Loucy (cell line): Measurements from ENCODE around the gene SFMBT2.

ENCODE experiments used
- H2AFZ ChIP-seq: fragments of 200-600 bp; sonication (generic); 2 replicates; pipeline ENCODE4 v1.6.0; 2016; ENCODE audit warnings: antibody characterized with exemption, mild to moderate bottlenecking, low read length, moderate library complexity
- H3F3A ChIP-seq: fragments of 200-600 bp; 2 replicates; pipeline ENCODE4 v1.6.0; 2016; ENCODE audit warnings: antibody characterized with exemption, low read depth, mild to moderate bottlenecking
- H3K27me3 ChIP-seq: fragments of 200-600 bp; sonication (generic); 2 replicates; pipeline ENCODE4 v1.6.1; 2014; ENCODE audit warnings: low read length, mild to moderate bottlenecking; ENCODE audit not compliant: insufficient read depth, poor library complexity, severe bottlenecking
- H3K36me3 ChIP-seq: fragments of 200-600 bp; sonication (generic); 2 replicates; pipeline ENCODE4 v1.6.1; 2016; ENCODE audit warnings: low read length; ENCODE audit not compliant: insufficient read depth
- H3K4me1 ChIP-seq: fragments of 200-600 bp; sonication (generic); 2 replicates; pipeline ENCODE4 v1.5.1; 2014; ENCODE audit warnings: low read length, mild to moderate bottlenecking; ENCODE audit not compliant: insufficient read depth, poor library complexity, severe bottlenecking
- H3K4me2 ChIP-seq: fragments of 200-600 bp; sonication (generic); 2 replicates; pipeline ENCODE4 v1.6.0; 2014; ENCODE audit warnings: antibody characterized with exemption, low read length, low read depth, mild to moderate bottlenecking; ENCODE audit not compliant: poor library complexity, severe bottlenecking
- H3K4me3 ChIP-seq: fragments of 200-600 bp; sonication (generic); 2 replicates; pipeline ENCODE4 v1.5.1; 2014; ENCODE audit warnings: low read length, mild to moderate bottlenecking, mixed read lengths; ENCODE audit not compliant: poor library complexity, severe bottlenecking
- H3K79me2 ChIP-seq: fragments of 200-600 bp; sonication (generic); 2 replicates; pipeline ENCODE4 v1.6.1; 2014; ENCODE audit warnings: low read length; ENCODE audit not compliant: insufficient read depth
- H3K9ac ChIP-seq: fragments of 200-600 bp; sonication (generic); 2 replicates; pipeline ENCODE4 v1.6.0; 2014; ENCODE audit warnings: mild to moderate bottlenecking, low read depth, low read length, moderate library complexity; ENCODE audit not compliant: poor library complexity, severe bottlenecking
- H3K9me2 ChIP-seq: fragments of 200-600 bp; sonication (generic); replicated peaks from 2 replicates; pipeline ENCODE4 v1.6.1; 2016; ENCODE audit warnings: low read depth, low read length, mixed read lengths
- H3K9me3 ChIP-seq: fragments of 200-600 bp; sonication (generic); 2 replicates; pipeline ENCODE4 v1.6.1; 2014; ENCODE audit warnings: mild to moderate bottlenecking, antibody characterized with exemption, low read length, low read depth; ENCODE audit not compliant: insufficient read depth
- H4K20me1 ChIP-seq: fragments of 200-600 bp; sonication (generic); 2 replicates; pipeline ENCODE4 v1.6.0; 2014; ENCODE audit warnings: antibody characterized with exemption, low read length, mild to moderate bottlenecking; ENCODE audit not compliant: insufficient read depth, poor library complexity, severe bottlenecking
- EZH2phosphoT487 ChIP-seq: fragments of 200-600 bp; IDR thresholded peaks from 2 replicates; pipeline ENCODE4 v1.6.1; 2018; ENCODE audit warnings: antibody characterized with exemption, mild to moderate bottlenecking, moderate library complexity, borderline replicate concordance
- TF ChIP-seq, protein P1 (sequence below): fragments of 200-600 bp; sonication (generic); conservative IDR thresholded peaks from 2 replicates; pipeline ENCODE4 v1.5.1; 2014; ENCODE audit warnings: mild to moderate bottlenecking, antibody characterized with exemption, low read length

Gene SFMBT2

DNA sequence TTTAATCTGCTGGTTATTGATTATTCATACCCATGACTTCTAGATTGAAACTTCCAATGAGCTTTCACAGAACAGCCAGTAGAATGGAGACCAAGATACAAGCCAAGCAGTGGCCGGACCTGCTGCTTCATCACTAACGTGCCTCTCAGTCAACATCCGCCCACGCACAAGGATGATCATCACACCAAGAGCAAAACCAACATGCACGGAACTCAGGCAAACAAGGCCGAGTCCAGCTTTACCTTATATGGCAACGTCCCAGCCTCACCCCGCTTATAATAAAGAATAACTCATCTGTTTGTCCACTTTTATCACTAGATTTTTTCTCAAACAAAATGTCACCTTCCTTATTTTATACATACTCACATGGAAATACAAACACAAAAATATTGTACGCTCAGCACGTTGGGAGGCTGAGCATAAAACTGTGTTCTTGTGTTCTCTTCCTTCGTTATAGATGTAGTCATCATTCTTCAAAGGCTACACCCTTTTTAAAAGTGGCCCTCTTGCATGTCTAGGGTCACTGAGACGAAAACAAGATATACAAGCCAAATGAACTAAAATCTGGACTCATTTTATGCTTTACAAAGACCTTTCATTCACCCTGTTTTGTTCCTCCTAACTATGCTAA is 122.7 kb downstream of the SFMBT2 start:
- H3K4me2 ChIP-seq: no peak overlapping the region
- peaks cover 14% of the 10 kb centered on the region for H4K20me1 ChIP-seq
- peaks cover 62% of the 10 kb centered on the region for H3K79me2 ChIP-seq

DNA sequence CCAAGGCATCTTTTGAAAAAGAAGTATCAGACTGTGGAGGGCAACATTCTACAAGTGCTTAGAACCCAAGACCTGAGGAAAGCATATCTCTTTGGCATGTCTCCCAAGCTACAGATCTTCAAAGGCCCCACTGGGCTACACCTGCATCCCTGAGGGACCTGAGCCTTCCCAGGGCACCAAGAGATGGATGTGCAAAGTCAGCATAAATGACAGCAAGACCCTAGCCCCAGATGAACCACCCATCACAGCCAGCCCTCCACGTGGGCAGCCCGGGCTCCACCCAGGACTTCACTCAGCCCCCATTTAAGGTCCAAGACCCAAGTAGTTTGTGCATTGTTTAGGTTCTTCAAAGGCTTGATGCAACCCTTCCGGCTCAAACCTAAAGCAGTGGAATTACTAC is 123.5 kb downstream of the SFMBT2 start:
- Histone ChIP-seq H3K4me1 (no peaks in the 10 kb centered on the region), H3K9me3 (no peaks in the 10 kb centered on the region), H3K9me2 (no peaks in the 10 kb centered on the region), H4K20me1 (peaks cover 14% of the 10 kb centered on the region), H3K27me3 (no peaks in the 10 kb centered on the region), H3K4me3 (no peak overlapping the region), H3K79me2 (peaks cover 56% of the 10 kb centered on the region), H2AFZ (no peak overlapping the region), H3F3A (no peaks in the 10 kb centered on the region), H3K36me3 (peaks cover 36% of the 10 kb centered on the region; the same call in 1 of the 2 replicates), H3K4me2 (no peak overlapping the region), H3K9ac (no peak overlapping the region)
- no peak for TF ChIP-seq EZH2phosphoT487
- TF ChIP-seq, protein P1, sequence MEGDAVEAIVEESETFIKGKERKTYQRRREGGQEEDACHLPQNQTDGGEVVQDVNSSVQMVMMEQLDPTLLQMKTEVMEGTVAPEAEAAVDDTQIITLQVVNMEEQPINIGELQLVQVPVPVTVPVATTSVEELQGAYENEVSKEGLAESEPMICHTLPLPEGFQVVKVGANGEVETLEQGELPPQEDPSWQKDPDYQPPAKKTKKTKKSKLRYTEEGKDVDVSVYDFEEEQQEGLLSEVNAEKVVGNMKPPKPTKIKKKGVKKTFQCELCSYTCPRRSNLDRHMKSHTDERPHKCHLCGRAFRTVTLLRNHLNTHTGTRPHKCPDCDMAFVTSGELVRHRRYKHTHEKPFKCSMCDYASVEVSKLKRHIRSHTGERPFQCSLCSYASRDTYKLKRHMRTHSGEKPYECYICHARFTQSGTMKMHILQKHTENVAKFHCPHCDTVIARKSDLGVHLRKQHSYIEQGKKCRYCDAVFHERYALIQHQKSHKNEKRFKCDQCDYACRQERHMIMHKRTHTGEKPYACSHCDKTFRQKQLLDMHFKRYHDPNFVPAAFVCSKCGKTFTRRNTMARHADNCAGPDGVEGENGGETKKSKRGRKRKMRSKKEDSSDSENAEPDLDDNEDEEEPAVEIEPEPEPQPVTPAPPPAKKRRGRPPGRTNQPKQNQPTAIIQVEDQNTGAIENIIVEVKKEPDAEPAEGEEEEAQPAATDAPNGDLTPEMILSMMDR: no peak

More for the DNA sequence above, 122.7 kb downstream of the SFMBT2 start:
- Histone ChIP-seq H3K36me3 (peaks cover 28% of the 10 kb centered on the region; the same call in 1 of the 2 replicates), H2AFZ (no peak overlapping the region), H3K9me3 (no peaks in the 10 kb centered on the region), H3F3A (no peaks in the 10 kb centered on the region), H3K4me1 (no peaks in the 10 kb centered on the region), H3K27me3 (no peaks in the 10 kb centered on the region), H3K9ac (no peak overlapping the region), H3K9me2 (no peaks in the 10 kb centered on the region), H3K4me3 (no peak overlapping the region)
- no peak for TF ChIP-seq EZH2phosphoT487
- TF ChIP-seq, protein P1: no peak

DNA sequence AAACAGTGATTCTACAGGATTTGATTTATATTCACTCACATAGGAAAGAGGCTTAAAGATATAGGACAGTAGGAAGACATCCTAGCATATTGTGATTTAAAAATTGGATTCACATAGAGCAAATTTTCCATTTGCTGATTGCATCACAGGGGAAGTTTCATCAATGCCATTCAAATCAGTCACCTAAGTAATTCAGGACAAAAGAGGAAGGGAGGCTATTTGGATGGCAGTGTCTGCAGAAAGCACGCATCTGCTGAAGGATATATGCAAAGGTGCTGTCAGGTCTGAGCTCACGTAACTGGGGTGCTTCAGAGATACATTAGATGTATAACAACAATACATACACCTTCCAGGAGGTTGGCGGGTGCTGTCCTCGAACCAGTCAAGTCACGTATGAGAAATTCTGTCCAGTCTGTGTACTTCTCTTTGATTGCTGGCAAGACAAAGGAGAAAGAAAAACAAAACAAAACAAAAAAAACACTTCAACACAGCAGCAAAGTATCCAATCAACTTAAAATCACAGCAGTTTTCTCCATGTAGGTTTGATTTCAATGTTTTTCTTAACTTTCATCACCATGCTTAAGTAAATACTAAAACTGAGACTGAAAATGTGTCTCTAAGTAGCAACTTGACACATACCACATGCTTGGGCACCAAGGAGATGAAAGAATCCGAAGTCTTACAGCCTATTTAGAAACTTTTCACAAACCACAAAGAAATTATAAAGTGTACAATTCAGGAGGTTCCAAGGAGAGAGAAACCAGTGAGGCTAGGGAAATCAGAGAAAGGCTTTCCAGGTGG is 125.1 kb downstream of the SFMBT2 start:
- peaks cover 42% of the 10 kb centered on the region; the same call in 1 of the 2 replicates for H3K36me3 ChIP-seq
- no peak for TF ChIP-seq EZH2phosphoT487
- TF ChIP-seq, protein P1: no peak
- no peak overlapping the region for H3K4me2 ChIP-seq
- H3K79me2 ChIP-seq: peaks cover 45% of the 10 kb centered on the region
- no peak overlapping the region for H3K4me3 ChIP-seq
- H3F3A ChIP-seq: no peaks in the 10 kb centered on the region
- no peaks in the 10 kb centered on the region for H3K4me1 ChIP-seq
- H3K27me3 ChIP-seq: no peaks in the 10 kb centered on the region
- H3K9me2 ChIP-seq: no peaks in the 10 kb centered on the region
- no peaks in the 10 kb centered on the region for H3K9me3 ChIP-seq
- no peak overlapping the region for H3K9ac ChIP-seq
- H2AFZ ChIP-seq: no peak overlapping the region
- peaks cover 14% of the 10 kb centered on the region for H4K20me1 ChIP-seq
